ENCODE data around the gene ZNF804B.
"Not testable (repeated sequence)": the region's sequence is repeated elsewhere in the genome, so short reads cannot be mapped to it uniquely, and the experiment has no call there.

Gene ZNF804B

GRCh38 chr7:89085580-89085979, 326.1 kb downstream of the ZNF804B start:
- no peak for DNase-seq (ENCODE audit: low spot score)

- no peak for DNase-seq (ENCODE audit: low spot score)
Measured at GRCh38 chr7:89091550-89091949, 332.1 kb downstream of the ZNF804B start.

GRCh38 chr7:89094269-89094668, 334.8 kb downstream of the ZNF804B start:
- no peak for DNase-seq (ENCODE audit: low spot score)

- DNase-seq (ENCODE audit: low spot score), result no peak
Measured at GRCh38 chr7:89103564-89103963, 344.1 kb downstream of the ZNF804B start.

GRCh38 chr7:89104748-89105685, 345.5 kb downstream of the ZNF804B start:
- no peak for DNase-seq (ENCODE audit: low spot score)

GRCh38 chr7:89123871-89124270, 364.4 kb downstream of the ZNF804B start:
- no peak for DNase-seq (ENCODE audit: low spot score)

GRCh38 chr7:89129600-89130375, 370.3 kb downstream of the ZNF804B start:
- DNase-seq (ENCODE audit: low spot score), result no peak

GRCh38 chr7:89133357-89133756, 373.9 kb downstream of the ZNF804B start:
- no peak for DNase-seq (ENCODE audit: low spot score)

GRCh38 chr7:89133819-89134218, 374.3 kb downstream of the ZNF804B start:
- no peak for DNase-seq (ENCODE audit: low spot score)

- DNase-seq (ENCODE audit: low spot score), result no peak
Measured at GRCh38 chr7:89145801-89146200, 386.3 kb downstream of the ZNF804B start.

GRCh38 chr7:89160107-89160506, 400.6 kb downstream of the ZNF804B start:
- no peak for DNase-seq (ENCODE audit: low spot score)

- DNase-seq (ENCODE audit: low spot score), result no peak
Measured at GRCh38 chr7:89165421-89165820, 405.9 kb downstream of the ZNF804B start.

GRCh38 chr7:89170628-89171027, 411.1 kb downstream of the ZNF804B start:
- DNase-seq (ENCODE audit: low spot score), result no peak

GRCh38 chr7:89182116-89182515, 422.6 kb downstream of the ZNF804B start:
- DNase-seq (ENCODE audit: low spot score), result no peak

- DNase-seq (ENCODE audit: low spot score), result no peak
Measured at GRCh38 chr7:89183712-89184111, 424.2 kb downstream of the ZNF804B start.

- DNase-seq (ENCODE audit: low spot score), result no peak
Measured at GRCh38 chr7:89200758-89201157, 441.3 kb downstream of the ZNF804B start.

GRCh38 chr7:89223900-89224395, 464.4 kb downstream of the ZNF804B start:
- DNase-seq (ENCODE audit: low spot score), result no peak

- not testable (repeated sequence) for DNase-seq (ENCODE audit: low spot score)
Measured at GRCh38 chr7:89228688-89229171, 469.2 kb downstream of the ZNF804B start.

- no peak for DNase-seq (ENCODE audit: low spot score)
Measured at GRCh38 chr7:89238156-89238555, 478.7 kb downstream of the ZNF804B start.

GRCh38 chr7:89246196-89246595, 486.7 kb downstream of the ZNF804B start:
- DNase-seq (ENCODE audit: low spot score), result no peak

- no peak for DNase-seq (ENCODE audit: low spot score)
Measured at GRCh38 chr7:89247207-89247606, 487.7 kb downstream of the ZNF804B start.

- no peak for DNase-seq (ENCODE audit: low spot score)
Measured at GRCh38 chr7:89259085-89259484, 499.6 kb downstream of the ZNF804B start.

GRCh38 chr7:89264126-89264525, 504.6 kb downstream of the ZNF804B start:
- no peak for DNase-seq (ENCODE audit: low spot score)
